NCI-H82 treated with DMSO at 0.1 percent for 48 hours (cell line): ENCODE results near the gene SLC51B.
A peak's percentile ranks its signal among the peaks of the same experiment; 100 is the strongest.
"Not testable (repeated sequence)": the region's sequence is repeated elsewhere in the genome, so short reads cannot be mapped to it uniquely, and the experiment has no call there.

Experiments used
- DNase-seq: peaks from one replicate; lab custom pipeline; 2025; ENCODE audit not compliant: unreplicated experiment; lab: John Stamatoyannopoulos, UW

Gene SLC51B

DNA sequence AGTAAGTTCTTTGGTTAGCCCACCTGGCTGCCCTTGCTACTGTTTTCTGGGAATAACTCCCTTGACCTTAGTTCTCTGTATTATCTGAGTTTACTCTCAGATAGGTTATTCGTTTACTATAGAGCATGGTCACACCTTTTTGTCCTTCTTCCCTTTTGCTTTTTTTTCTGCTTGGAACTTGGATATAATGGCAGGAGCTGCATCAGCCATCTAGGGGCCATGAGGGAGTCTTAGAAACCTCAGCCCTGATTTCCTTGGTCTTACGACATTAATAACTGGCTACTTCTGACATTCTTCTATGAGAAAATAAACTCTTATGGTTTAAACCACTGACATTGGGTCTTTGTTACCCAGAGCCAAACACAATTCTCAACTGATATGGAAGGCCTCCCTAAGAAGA, 3.4 kb upstream of the SLC51B start:
- no peak for DNase-seq

DNA sequence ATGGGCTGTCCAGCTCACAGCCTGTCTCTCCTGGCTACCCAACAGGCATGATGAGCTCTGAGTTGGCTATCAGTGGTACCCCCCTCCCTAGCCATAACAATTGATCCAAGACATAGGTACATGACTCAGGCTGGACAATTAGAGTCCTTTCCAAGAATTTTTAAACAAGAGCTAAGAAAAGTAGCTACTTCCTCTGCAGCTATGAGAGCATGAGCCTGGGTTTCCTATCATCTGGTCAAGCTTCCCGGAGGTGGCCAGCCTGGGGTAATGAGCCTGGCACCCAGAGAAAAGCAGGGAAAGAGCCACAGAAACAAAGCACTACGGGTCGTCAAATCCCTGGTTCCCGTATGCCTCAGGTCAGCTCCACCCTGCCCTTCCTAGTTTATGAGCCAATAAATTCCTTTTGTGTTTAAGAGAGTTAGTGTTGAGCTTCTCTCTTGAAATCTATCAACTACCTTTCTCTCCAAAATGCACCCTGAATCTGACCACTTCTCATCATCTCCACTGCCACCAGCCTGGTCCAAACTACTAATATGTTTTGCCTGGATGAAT, 2.3 kb upstream of the SLC51B start:
- no peak for DNase-seq

DNA sequence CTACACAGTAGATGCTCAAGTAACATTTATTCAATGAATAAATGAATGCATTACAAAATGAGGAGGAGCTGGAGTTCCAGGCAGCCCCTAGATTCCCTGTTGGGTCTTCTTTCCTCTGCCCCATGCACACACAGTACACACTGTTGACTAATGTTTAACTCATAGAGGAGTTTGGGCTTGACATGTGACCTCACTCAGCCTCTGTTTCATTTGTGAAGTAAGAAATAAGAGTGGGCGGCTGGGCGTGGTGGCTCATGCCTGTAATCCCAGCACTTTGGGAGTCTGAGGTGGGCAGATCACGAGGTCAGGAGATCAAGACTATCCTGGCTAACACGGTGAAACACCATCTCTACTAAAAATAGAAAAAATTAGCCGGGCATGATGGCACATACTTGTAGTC, 969 bp upstream of the SLC51B start:
- DNase-seq: not testable (repeated sequence)

DNA sequence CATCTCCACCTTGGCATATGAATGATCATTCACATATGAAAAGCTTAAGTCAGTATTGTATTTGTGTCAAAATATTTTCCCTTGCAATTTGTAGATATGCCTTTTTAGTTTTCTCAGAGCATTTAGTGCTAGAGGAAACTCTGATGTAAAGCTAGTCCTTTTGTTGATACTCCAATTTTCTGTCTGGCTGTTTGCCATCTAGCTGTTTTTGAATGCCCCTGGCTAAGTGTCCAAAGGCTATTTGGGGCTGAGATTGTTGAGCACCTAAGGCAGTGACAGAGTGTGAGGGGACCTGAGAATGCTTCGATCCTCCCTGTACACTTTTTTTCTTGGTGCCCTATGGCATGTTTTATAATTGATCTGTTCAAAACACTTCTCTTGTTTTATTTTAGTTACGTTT, 3.1 kb downstream of the SLC51B start:
- DNase-seq: no peak

DNA sequence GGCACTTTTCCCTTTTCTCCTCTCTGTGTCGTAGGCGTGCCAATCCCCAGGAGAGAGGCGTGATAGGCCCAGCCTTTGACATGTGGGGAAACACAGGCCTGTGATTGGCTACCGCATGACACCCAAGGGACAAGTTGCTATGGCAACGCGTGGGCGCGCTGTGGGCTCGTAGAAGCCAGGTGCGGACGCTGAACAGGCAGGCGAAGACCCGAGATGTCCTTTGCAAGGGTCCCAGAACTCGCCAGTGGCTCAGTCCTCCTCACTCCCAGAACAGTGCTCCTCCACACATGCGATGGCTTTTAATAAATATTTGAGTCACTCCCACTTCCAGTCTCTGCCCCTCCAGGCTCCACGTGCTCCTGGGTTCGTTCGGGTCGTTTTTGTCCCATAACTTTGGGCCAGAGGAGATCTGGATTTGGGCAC, 4.2 kb downstream of the SLC51B start:
- peak; percentile 78 for DNase-seq

DNA sequence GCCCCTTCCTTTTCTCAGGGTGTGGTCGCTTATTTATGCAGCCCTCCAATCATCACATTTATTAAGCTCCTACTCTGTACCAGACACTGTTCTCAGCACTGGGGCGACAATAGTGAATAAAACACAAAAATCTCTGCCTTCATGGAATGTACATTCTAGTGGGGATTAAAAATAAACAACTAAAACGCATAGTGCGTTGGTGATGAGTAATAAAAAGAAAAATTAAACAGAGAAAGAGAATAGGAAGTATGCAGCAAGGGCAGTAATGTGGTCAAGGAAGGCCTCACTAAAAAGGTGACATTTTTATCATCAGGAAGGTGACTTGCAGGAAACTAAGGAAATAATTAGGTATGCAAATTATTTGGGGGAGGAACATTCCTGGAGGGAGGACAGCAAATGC, 5.1 kb downstream of the SLC51B start:
- DNase-seq: no peak

DNA sequence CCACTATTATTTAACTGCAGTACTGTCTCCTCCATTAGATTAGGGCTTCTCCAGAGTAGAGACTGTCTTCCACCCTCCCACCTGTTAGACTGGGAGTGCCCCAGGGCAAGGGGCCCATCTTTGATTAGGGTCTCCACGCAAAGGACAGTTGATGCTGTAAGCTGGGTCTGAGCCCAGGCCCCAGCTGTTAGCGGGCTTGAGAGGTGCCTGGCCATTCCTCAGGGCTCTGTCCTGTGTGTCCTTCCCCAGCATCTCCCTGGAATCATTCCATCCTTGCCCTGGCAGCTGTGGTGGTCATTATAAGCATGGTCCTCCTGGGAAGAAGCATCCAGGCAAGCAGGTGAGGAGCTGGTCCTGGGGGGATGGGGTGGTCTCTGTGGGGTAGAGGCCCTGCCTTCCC, 6.1 kb downstream of the SLC51B start:
- no peak for DNase-seq

DNA sequence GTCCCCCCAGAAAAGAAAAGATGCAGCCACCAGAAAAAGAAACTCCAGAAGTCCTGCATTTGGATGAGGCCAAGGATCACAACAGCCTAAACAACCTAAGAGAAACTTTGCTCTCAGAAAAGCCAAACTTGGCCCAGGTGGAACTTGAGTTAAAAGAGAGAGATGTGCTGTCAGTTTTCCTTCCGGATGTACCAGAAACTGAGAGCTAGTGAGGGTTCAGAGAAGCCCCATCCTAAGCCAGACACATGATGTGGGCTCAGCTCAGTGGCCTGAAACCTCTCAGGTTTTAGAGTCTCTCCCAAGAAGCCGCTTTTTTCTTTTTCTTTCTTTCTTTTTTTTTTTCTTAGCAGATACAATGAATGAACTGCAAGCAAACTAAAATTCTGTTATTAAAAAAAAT, 7.8 kb downstream of the SLC51B start:
- DNase-seq: no peak

DNA sequence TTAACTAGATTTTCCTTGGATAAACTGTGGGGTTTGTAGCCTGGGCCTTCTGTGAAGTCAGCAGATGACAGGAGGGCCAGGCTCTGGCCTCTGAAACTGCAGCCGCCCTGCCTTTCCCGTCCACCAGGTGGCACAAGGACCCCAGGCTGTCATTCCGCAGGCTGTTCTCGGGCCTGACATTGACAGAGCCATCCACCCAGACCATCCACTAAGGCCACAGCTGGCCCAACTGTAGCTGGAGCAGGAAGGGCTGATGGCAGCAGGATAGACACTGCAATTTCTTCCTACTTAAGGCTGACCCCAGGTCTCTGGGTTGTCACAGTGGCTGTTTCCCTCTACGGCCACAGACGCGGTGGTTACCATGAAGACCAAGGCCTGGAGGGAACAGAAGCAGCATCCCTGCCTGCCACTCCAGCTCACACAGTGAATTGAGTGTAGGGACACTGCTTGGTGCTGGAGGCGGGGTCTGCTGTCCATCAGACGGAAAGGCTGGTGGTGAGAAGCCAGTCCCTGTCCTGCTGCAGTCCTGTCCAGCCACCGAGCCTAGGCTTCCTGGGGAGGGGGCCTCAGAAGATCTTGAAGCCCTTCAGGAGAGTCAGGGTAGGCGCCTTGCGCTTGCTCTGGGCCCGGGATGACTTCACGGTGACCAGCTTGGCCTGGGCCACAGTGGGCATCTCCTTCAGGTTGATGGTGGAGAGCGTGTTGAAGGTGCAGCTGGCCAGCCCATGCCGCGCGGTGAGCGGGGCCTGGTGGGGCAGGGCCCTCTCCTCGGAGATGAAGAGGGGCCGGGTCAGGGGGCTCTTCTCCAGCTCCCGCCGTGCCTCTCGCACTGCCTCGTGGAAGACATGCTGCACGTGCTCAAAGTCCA, 9.4 kb downstream of the SLC51B start:
- DNase-seq: peak; percentile 60

DNA sequence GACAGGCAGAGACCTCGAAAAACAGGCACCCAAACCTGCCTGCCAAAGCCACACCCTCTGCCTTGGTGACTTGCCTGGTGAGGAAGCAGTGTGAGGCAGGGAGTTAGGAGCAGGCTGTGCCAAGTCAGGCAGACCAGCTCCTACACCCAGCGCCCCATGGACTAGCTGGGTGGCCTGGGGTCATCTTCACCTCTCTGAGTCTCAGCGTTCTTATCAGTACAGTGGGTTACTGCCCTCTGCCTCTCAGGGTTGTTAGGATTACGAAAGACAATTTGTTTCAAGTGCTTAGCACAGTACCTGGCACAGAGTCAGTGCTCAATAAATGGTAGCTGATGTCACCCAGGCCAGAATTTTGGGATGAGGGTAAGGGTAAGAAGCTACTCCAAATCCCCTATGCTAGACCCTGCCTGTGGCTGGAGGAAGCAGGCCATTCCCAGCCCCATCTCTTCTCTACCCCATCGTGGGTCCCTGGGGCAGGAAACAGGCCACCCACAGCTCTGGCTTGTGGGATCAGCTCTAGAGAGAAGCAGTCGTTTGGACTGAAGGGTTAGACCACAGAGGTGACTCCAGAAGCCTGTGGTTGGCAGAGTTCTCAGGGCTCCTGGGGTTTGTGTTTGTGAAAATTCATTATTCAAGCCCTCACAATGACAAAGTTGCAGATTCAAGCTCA, 10.1 kb downstream of the SLC51B start:
- DNase-seq: no peak

DNA sequence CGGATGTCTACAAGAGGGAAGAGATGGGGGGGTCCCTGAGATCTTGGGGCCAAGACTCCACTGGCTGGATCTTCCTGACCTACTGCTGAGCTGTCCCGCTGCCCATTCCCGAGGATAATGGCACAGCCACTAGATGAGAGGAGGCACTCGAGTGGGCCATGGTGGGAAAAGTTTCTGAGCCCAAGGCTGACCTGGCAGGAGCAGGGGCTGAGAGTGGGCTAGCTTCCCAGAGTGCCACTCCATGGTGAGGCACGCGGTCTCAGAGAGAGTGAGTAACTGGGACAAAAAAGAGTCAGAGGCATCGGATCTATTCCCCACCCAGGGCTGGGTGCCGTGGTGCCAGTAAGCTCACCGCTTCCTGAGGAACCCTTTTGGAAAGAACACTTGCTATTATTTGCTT, 10.9 kb downstream of the SLC51B start:
- no peak for DNase-seq

DNA sequence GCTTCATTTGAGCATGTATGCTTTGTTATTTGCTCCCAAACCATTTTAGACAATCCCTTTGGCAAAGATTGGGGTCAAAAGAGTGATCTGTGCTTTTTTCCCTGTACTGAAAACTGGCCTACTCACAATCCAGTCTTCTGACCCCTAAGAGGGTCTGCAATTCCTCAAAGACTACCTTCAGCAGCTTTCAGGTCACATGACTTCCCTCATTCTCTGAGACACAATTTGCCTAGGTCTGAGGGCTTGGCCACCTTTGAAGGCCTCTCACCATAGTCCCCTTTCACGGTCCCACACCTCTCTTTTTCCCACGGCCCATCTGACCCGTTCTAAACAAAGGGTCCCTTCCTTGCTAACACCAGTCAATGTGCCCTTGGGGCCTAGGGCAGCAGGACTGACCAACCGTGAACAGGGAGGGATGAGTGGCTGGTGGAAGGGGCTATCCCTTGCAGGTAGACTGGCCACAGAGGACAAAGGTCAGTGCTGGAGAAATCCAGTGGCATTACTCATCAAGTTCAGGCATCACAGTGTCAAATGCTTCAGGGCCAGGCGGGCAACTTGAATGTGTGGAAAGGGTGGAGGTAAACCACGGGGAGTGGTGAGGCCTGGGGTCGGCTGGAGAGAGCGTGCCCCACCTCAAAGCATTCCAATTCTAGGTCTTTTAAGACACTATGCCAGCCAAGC, 11.8 kb downstream of the SLC51B start:
- no peak for DNase-seq

DNA sequence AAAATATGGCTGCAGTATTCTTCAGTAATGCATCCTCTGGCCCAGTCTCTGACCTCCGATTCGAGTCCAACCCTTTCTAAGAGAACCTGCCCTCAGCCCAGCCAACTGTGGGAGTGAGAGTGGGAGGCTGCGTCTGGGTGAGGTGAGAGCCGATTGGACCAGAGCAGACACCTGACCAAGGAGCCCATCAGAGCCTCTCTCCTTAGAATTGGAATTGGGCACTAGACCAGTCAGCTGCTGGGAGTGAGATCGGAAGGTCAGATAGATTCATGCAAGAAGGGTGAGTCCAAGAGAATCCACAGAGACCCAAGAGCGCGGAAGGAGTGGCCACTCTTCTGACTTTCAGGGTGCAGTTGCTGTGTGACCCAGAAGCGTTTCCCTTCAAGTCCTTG, 12.4 kb downstream of the SLC51B start:
- no peak for DNase-seq

DNA sequence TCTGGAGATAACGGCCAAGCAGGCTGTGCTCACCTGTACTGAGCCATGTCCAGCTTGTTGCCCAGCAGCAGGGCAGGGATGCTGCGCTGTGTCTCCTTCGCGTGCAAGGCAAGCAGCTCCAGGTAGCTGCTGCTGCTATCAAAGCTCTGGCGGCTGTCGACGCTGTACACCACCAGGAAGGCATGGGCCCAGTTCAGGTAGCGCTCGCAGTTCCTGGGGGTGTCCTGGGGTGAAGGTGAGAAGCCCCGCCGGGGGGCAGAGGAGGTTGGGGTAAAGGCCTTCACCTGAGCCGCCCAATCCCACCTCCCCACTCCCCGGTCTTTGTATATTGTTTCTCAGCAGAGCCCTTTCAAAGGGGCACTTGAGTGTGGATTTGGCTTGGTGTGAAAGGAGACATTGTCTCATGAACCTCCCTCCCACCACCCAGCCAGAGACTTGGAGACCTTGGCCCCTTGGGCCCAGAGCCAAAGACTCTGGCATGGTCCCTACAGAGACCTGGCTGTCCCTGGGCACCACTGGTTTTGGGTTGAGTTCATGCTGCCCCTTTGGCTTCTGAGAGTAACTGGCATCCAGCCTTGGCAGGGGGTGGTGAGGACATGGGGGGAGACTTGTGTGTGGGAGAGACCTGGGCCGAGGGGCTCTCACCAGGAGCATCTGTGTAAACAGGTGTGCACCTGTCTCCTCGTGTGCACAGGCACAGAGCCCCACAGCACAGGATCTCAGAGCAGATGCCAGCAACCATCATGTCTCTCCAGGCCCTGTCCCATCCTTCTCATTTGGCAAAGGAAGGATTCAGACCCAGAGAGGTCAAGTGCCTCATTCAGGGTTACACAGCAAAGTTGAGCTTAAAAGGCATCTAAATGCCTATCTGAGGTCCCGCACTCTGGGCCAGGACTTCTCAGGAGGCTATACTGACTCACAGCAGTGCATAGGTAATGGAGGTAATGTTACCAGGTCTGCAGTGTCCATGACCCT, 13.5 kb downstream of the SLC51B start:
- no peak for DNase-seq

DNA sequence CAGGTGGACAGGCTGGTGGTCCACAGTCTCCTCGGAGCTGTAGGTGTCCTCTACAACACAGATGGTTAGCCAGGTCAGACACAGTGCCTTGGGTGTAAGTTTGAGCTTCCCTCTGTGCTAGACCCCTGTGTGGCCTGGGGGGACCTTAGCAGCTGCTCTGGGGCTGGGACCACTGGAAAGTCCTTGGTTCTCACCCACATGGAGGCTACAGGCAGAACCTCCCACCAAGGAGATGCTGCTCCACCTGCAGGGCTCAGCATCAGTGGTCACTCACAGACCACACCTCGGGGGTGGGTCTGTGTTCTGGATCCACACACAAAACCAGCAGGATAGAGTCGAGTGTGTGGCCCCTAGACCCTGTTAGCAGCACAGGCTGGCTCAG, 14.2 kb downstream of the SLC51B start:
- no peak for DNase-seq

DNA sequence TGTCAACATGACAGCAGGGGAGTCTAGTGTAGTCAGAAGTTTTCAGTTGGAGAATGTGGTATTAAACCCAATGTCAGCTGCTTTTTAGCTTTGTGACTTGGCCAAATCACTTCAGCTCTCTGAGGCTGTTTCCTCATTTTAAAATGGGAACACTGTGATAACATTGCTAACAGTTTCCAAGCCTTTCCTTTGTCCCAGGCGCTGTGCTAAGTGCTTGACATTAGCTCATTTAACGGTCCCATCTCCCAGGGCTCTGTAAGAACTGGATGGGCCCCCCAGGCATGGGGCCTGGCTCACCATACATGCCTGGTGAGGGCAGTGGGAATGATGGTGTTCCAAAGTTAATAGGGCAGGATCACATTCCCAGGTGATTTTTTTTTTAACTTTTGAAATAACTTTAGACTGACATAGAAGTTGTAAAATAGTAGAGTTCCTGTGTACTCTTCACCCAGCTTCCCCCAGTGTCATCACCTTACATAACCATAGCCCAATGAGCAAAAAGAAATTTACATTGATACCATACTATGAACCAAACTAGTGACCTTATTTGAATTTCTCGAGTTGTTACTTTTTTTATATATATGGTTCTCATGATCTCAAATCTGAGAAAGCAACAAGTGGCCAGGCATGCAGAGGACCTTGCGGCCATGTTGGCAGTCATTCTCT, 14.9 kb downstream of the SLC51B start:
- no peak for DNase-seq

DNA sequence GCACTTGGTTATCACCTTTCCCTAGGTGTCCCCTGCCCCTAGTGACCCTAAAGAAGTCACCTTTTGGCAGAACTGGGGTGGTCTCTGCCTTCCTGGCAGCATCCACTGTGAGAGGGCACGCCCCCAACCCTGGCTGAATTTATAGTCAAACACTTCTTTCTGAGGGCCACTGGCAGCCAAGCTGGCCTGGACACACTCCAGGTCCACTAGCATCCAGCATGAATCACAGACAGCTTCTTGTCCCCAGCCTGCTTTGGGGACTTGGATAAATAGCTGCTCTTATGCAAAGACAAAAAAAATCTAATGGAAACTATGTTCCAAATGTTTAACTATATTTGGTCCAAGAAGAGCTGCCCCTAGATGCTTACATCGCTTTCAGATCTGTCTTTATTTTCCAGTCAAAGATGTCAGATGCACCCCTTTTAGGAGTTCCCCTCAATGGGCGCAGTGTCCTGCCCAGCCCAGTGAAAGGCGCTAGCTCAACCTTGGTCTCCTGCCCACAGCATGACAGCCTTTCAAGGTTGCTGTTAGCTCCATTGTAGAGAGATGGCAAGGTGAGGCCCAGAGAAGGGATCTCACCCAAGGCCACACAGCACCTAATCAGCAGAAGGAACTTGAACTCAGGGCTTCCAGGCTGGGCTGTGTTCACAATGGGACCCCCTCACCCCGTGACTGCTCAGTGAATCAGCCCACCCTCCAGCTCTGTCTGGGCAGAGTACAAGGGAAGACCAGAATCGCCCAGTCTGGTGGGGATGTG, 15.6 kb downstream of the SLC51B start:
- DNase-seq: no peak

DNA sequence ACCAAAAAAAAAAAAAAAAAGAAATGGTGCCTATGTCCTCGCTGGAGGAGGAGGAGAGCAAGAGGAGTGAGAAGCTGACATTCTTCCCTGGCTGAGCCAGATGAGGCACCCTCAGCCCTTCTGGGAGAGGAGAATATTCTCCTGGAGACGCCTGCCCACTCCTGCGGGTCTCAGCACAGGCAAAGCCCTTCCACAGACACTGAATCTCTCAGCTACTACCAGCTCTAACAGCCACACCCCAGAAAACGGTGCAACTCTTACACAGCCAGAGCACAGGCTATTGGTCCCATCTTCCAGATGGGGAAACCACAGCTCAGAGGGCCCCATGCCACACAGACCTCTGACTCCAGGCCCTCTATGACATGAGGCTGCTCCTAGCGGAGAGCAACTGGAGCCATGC, 16.9 kb downstream of the SLC51B start:
- no peak for DNase-seq

DNA sequence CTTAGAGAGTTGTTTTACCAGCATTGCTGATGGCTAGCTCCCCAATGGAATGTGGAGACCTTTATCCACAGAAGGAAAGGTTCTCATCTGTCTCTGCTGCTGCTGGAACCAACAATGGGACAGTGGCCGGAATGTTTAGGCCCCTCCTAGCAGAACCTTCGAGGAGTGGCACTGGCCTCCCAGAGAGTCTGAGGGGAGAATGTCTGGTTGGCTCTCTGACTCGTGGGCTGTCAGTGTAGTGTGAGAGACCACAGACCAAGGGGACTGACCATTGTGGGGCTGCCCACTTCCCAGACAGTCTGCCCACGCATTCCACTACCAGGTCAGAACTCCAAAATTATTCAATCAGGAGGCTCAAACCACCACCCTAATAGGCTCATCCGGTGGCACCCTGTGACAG, 17.5 kb downstream of the SLC51B start:
- no peak for DNase-seq
